Anterior cingulate cortex (tissue), 58 donors: Measurements from ENCODE around the gene EEF1A2.

Source experiments
- DNase-seq, 58 donors: peaks; one replicate each; lab custom pipeline; 2025; lab: John Stamatoyannopoulos, UW

The EEF1A2 gene

GRCh38 chr20:63458170-63459069, 40.5 kb downstream of the EEF1A2 start:
- DNase-seq, result no peak

GRCh38 chr20:63457737-63458136, 41.1 kb downstream of the EEF1A2 start:
- DNase-seq, result peak in 41 of 58 donors; percentile 7 to 85 (median 54)

GRCh38 chr20:63456429-63457284, 42.2 kb downstream of the EEF1A2 start:
- no peak for DNase-seq

- no peak for DNase-seq
Observed at GRCh38 chr20:63455568-63455859, 43.4 kb downstream of the EEF1A2 start.

- DNase-seq, result peak in 14 of 58 donors; percentile 24 to 55 (median 42)
Observed at GRCh38 chr20:63454731-63455567, 43.9 kb downstream of the EEF1A2 start.

- no peak for DNase-seq
Observed at GRCh38 chr20:63452821-63453523, 45.9 kb downstream of the EEF1A2 start.

GRCh38 chr20:63452341-63452740, 46.5 kb downstream of the EEF1A2 start:
- no peak for DNase-seq

GRCh38 chr20:63451821-63452220, 47.1 kb downstream of the EEF1A2 start:
- no peak for DNase-seq

- no peak for DNase-seq
Observed at GRCh38 chr20:63449796-63450730, 48.8 kb downstream of the EEF1A2 start.

- no peak for DNase-seq
Observed at GRCh38 chr20:63449025-63449424, 49.9 kb downstream of the EEF1A2 start.

- DNase-seq, result peak in 10 of 58 donors; percentile 16 to 71 (median 28)
Observed at GRCh38 chr20:63448031-63448430, 50.9 kb downstream of the EEF1A2 start.

GRCh38 chr20:63447320-63447719, 51.6 kb downstream of the EEF1A2 start:
- no peak for DNase-seq

GRCh38 chr20:63446216-63447024, 52.5 kb downstream of the EEF1A2 start:
- DNase-seq, result peak in 33 of 58 donors; percentile 18 to 75 (median 48)

- peak in 1 of 58 donors; percentile 30 for DNase-seq
Observed at GRCh38 chr20:63445075-63445734, 53.7 kb downstream of the EEF1A2 start.

GRCh38 chr20:63444548-63444947, 54.3 kb downstream of the EEF1A2 start:
- DNase-seq, result no peak

GRCh38 chr20:63443606-63444395, 55.1 kb downstream of the EEF1A2 start:
- DNase-seq, result no peak
